GM18858 (cell line): ENCODE results near the gene LAMTOR5.

Source experiments
- ATAC-seq: cut with Tn5 transposase; IDR thresholded peaks from one replicate; pipeline ENCODE4 v1.9.1; 2021; ENCODE audit not compliant: unreplicated experiment

Gene LAMTOR5

DNA sequence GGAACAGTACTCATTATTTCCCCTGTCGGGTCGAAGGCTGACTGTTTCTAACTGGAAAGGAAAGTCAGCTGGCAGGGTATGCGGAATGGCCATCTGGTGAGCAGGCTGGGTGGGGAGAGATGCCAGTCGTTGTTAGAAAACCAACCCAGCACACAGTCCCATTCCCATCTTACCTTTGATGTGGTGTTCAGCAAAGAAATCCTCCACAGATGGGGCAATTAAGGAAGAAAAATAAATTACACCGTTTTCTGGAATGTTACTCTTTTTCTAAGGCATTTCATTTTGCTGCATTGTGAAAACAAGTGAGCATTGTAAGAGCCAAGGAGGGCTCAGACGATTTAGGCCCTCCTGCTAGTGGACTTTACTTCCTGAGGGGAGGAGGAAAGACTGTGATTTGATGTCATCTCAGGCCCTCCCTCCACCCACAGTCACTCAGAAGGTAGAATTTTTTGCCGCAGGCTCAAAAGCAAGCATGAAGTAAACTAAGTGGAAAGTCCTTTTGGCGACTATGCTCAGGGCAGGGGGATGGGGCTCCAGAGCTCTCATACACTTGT is 16.7 kb downstream of the LAMTOR5 start, which contains the start of gene SLC16A4:
SLC16A4 (minus strand) TSS at position 335 of the 554 bp plus-strand sequence. CDS start 1,703 bp downstream, outside the sequence.
- ATAC-seq = no peak

DNA sequence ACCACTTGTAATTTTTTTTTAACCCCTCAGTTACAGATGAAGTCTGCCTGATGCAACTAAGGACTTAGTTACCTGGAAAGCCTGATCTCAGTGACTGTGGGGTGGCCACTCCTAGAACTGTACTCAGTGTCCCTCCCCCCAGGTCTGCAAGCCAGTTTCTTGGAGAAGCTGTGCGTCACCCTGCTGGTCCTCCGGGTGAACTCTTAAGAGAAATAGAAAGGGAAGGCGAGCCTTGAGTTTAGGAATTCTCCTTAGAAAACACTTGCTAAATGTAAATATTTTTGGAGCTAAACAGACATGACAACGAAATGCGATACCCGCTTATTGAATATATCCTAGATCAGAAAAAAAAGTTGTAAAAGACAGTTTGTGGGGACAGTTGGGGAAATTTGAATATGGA is 17.4 kb downstream of the LAMTOR5 start:
- no peak for ATAC-seq

DNA sequence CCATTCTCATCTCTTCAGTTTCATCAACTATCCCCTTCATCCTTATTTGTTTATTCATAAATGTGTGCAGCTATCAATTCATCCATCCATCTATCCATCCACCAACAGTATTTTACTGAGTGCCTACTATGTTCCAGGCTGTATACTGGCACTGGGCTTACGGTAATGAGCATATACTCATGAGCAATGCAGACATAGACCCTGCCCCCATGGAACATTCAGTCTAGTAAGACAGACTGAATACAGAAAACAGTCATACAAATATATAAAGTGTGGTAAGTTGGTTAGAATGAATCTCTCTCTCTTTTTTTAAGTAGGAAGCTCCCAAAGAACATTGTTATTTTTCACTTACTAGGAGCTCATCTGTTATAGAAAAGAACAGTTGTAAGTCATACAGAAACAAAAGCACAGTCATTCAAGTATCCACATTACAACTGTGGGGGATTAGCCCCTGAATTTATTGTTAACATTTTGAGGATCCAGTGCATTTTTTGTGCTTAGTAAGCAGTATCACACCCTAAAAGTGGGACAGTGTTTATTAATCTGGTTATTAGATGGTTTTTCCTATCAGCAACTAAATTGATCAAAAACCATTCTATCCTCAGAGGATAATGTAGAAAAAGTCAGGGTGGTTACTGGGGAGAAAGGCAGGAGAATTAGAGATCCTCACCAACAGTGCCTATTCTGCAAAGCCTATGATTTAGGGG is 20.3 kb downstream of the LAMTOR5 start:
- ATAC-seq = no peak

DNA sequence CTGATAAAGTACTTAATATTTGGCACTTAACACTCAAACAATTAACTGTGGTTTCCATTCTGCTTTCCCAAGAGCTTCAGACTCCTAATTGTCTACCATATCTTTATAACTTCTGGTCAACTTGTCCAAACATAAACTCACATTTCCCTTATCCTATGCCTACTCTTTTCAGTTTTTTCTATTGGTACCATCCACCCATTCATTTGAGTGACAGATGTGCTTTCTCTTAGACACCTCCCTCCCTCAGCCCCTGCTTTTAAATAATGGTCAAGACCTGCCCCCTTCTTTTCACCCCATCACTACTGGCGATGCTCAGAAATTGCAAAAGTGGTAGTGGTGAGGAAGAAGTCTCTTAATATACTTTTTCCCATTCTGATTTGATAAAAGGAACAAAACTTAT is 22.1 kb downstream of the LAMTOR5 start:
- no peak for ATAC-seq

DNA sequence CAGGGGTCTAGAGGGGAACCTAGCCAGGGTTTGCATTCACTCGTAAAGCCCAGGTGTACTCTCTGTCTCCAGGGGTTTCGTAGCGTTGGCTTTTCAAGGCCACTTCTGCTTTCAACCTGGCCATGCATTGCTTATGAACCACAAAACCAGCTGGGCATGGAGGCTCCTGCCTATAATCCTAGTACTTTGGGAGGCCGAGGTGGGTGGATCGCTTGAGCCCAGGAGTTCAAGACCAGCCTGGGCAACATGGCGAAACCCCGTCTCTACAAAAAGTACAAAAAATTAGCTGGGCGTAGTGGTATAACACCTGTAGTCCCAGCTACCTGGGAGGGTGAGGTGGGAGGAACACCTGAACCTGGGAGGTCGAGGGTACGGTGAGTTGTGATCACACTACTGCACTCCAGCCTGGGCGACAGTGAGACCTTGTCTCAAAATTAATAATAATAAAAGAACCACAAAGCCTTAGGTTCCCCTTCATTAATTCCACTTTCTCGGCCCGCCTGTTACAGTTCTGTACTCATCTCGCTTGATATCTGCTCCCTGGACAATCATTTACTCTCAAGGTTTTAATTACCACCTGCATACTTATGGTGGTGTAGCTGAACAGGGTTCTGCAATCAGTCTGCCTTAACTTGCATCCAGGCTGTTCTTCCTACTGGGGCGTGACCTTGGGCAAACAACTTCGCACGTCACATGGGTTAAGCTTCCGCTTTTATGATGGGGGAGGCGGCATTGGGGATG is 22.7 kb downstream of the LAMTOR5 start:
- ATAC-seq = peak; percentile 50

DNA sequence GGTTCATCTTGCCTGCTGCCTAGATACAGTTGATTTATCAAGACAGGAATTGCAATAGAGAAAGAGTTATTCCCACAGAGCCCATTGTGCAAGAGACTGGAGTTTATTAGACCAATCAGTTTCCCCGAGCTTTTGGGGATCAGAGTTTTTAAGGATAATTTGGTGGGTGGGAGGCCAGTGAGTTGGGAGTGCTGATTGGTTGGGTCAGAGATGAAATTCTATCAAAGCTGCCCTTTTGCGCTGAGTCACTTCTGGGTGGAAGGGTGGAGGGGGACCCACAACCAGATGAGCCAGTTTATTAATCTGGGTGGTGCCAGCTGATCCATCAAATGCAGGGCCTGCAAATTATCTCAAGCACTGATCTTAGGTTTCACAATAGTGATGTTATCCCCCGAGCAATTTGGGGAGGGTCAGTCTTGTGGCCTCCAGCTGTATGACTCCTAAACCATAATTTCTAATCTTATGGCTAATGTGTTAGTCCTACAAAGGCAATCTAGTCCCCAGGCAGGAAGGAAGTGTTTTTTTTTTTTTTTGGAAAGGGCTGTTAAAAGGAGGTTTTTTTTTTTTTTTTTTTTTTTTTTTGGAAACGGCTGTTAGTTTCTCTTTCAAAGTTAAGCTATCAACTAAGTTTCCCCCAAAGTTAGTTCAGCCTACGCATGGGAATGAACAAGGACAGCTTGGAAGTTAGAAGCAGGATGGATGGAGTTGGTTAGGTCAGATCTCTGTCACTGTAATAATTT is 24.1 kb downstream of the LAMTOR5 start:
- no peak for ATAC-seq

DNA sequence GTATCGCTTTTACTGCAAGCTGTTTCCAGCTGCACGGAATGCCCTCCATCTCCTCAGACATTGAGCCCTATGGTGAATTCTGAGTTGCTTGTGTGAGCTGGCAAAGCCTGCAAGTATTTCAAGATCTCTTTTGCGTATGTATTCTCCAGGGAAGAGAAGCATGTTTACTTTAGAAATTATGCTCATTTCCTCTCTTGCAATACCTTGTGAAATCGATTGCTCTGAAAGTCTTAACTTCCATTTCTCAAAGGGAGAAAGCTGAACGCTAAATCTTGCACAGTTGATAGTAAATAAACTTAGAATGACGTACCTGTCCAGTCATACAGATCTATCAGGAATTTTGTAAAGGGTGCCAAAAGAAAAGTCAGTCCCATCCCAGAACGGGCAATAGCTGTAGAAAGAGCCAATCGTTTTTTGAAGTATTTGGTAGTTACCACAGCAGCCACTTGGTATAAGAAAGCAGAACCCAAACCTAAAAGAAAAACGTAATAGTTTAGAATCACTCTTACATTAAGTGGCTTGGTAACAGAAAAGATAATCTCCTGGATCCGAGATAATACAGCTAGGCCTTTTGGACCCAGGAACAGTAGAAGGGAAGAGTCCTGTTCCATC is 26.7 kb downstream of the LAMTOR5 start:
- ATAC-seq = no peak

DNA sequence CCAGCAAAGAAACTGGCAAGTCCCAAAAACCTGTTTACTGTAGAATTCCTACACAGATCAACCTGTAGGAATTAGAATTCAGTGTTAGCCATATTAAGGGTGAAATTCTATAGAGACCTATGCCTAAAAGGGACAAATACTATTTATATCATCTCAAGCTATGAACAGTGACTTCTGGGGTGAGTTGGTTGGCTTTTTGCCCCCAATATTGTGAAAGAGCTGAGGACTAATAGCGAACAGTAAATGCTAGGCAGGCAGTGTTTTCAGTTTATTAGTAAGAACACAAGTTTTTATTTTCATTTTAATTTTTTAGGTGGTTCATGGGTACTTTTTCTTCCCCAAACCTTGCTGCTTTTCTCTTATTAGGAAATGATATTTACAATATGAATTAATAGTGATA is 32.0 kb downstream of the LAMTOR5 start:
- no peak for ATAC-seq

DNA sequence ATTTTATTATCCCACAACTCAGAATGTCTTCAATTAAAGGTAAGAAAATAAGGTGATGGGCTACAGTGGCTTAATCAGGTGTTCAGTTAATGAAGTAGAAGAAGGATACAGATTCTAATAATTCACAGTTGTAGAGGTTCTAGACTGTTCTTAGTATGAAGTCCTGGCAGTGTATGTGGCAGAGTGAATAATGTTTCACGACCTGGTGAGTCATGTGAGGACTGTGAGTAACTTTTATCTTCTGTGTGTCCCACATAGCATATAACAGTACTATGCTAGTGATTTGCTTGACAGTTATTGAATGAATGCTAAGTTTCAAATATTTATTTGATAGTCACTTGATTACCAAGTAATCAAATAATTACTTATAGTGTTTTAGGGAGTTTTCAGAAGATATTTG is 36.7 kb downstream of the LAMTOR5 start:
- no peak for ATAC-seq

DNA sequence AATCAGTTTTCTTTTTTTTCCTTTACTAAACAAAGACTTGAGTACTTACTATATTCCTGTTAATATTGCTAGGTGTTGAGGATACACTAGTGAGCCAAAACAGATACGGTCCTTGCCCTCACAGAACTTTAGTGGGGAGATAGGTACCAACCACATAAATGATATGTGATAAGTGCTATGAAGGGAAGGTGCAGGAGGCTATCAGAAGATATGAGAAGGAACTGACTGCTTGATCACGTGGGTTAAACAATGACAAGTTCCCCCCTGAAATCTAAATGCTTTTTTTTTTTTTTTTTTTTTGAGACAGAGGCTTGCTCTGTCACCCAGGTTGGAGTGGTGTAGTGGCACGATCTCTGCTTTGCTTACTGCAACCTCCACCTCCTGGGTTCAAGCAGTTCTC is 43.3 kb downstream of the LAMTOR5 start:
- no peak for ATAC-seq

DNA sequence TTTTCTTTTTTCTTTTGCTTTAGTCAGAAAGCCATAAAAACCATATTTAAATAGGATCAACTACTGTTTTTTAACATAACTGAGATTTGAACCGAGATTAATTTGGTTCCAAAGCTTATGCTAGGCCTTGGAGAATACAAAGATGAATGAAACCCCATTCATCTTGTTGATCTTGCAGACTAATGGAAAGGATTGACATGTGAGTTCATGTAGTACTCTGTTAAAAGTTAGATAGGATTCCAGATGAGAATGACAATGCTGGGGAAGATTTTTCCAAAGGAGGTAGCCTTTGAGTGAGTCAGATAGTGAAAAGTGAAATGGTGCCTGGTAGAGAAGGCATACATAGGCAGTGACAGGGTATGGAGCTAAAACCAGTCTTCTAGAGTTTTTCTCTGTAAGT is 45.6 kb downstream of the LAMTOR5 start:
- no peak for ATAC-seq

DNA sequence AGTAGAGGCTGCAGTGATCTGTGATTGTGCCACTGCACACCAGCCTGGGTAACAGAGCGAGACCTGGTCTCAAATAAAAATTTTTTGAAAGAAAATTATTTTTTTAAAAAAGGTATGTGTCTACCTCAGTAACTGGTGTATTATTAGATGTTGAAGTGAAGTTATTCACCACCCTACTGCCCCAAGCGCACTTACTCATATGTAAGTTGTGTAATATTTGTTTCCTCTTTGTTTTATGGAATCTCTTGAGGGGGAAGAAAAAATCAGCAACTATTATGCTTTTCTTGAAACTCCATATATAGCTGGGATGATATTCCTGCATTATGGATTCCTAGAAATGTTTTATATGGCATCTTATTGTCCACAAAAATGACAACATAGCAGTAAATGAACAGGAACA is 47.1 kb downstream of the LAMTOR5 start:
- no peak for ATAC-seq

DNA sequence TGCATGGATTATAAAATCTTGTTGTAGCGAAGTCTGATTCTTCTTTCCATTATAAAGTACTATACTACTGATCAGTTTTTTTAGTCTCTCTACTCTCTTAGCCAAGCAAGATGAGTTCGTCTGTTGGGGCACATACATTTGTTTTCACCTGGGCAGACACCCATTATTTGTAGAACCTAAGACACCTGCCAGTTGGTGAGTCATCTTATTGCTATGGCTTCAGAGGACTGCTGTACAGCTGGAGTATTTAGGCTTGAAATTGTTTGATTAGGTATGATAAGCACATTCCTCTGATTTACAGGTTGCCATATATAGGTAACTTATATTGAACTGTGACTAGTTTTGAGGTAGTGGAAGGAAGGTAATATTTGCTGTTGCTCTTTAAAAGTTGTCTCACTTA is 51.1 kb downstream of the LAMTOR5 start:
- no peak for ATAC-seq

DNA sequence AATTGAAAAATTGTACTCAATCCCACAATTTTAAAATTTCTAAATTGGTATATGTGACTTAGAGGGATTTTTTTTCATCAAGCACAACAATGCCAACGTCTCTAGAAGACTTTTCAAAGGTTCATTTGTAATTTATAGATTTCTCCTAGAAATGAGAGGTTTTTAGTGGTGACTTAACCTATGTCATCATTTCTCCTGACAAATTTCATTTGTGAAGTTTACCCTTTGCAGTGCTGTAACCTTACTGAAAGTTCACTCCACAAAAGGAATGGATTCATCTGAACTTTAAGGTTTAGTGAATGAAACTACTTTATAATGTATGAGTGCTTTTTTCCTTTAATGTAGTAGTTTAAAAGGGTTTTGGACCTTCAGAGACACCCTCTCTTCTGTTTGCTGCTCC is 52.2 kb downstream of the LAMTOR5 start:
- ATAC-seq = no peak
